GM13976 (cell line): Measurements from ENCODE around the gene MYO5B.

ENCODE experiments used
- DNase-seq: peaks from one replicate; pipeline ENCODE4 v3.0.0; 2012; ENCODE audit warnings: low spot score
- in situ Hi-C: fragments of 300-500 bp; cut with MboI; formaldehyde crosslinking; loops from one replicate; pipeline ENCODE4 v1.12.0; 2022; ENCODE audit warnings: low sequenced_read_pairs, mixed read lengths, inconsistent platforms; ENCODE audit not compliant: unreplicated experiment
- TF ChIP-seq, protein P1 (sequence below): IDR thresholded peaks from 2 replicates; pipeline ENCODE4 v1.5.1; 2012; ENCODE audit warnings: borderline replicate concordance, mild to moderate bottlenecking; ENCODE audit not compliant: insufficient read depth; ENCODE audit errors: extremely low read depth, missing control alignments, control extremely low read depth

Gene MYO5B

DNA sequence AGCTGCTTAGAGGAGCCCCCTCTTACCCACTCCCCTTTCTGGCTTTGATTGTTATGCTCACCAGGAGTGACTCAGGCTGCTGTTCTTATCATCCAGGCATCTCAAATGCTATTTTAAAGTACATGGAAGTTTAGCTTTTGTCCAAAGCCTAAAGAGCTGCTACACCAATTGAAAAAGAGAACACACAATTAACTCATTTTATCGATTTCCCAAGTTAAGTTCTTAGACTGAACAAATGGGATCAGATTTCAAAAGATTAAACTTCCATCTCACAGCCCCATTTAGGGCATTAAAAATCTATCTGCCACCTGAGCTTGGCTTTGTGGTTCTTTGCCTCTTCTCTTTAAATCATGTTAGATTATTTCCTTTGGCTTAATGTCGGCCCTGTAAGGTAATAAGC, 81.2 kb downstream of the MYO5B start:
- TF ChIP-seq, protein P1, sequence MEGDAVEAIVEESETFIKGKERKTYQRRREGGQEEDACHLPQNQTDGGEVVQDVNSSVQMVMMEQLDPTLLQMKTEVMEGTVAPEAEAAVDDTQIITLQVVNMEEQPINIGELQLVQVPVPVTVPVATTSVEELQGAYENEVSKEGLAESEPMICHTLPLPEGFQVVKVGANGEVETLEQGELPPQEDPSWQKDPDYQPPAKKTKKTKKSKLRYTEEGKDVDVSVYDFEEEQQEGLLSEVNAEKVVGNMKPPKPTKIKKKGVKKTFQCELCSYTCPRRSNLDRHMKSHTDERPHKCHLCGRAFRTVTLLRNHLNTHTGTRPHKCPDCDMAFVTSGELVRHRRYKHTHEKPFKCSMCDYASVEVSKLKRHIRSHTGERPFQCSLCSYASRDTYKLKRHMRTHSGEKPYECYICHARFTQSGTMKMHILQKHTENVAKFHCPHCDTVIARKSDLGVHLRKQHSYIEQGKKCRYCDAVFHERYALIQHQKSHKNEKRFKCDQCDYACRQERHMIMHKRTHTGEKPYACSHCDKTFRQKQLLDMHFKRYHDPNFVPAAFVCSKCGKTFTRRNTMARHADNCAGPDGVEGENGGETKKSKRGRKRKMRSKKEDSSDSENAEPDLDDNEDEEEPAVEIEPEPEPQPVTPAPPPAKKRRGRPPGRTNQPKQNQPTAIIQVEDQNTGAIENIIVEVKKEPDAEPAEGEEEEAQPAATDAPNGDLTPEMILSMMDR: no peak
- no peak for DNase-seq
- in situ Hi-C loops: no loop called here

- TF ChIP-seq, protein P1: no peak
- in situ Hi-C loops: no loop called here
- no peak for DNase-seq
Observed at GRCh38 chr18:50111398-50111797, 83.5 kb downstream of the MYO5B start.

DNA sequence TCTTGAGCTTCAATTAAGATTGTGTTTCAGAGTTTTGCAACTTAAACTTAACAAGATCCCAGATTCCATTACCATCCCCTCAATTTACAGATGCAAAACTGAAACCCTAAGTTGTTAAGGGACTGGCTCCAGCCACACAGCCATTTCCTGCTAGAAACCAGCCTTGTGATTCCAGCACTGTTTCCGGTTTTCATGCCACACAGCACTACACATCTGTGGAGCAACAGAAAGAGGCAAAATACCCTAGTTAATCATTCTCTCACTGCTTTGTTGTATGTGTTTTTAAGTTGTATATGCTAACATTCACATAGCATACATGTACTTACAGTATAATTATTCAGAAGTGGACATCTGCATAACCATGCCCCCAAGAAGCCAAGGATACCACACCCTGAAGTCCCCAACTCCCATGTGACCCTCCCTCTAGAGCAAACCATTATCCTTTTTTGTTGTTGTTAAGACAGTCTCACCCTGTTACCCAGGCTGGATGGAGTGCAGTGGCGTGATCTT, 87.4 kb downstream of the MYO5B start:
- no peak for DNase-seq
- TF ChIP-seq, protein P1: no peak
- in situ Hi-C loops: no loop called here

GRCh38 chr18:50105027-50105426, 89.9 kb downstream of the MYO5B start:
- no peak for DNase-seq
- TF ChIP-seq, protein P1: no peak
- in situ Hi-C loops: no loop called here

- DNase-seq: no peak
- TF ChIP-seq, protein P1: no peak
- in situ Hi-C loops: no loop called here
Observed at GRCh38 chr18:50104421-50104820, 90.5 kb downstream of the MYO5B start.

- DNase-seq: peak; percentile 32
- in situ Hi-C loops: no loop called here
- TF ChIP-seq, protein P1: no peak
Observed at GRCh38 chr18:50099725-50100407, 95.1 kb downstream of the MYO5B start.
